Measurements from ENCODE around the gene S100P.

Gene S100P

GRCh38 chr4:6692806-6693205, 872 bp upstream of the S100P start:
- Histone ChIP-seq H3K9me3 (ENCODE audit: insufficient read depth, low read length) (no peaks in the 10 kb centered on the region), H3K4me3 (ENCODE audit: insufficient read length, low read depth) (no peak overlapping the region), H3K36me3 (ENCODE audit: insufficient read depth, insufficient read length, low read length) (no peaks in the 10 kb centered on the region), H3K9ac (ENCODE audit: insufficient read length, low read depth) (no peak overlapping the region), H3K27me3 (ENCODE audit: insufficient read depth, insufficient read length) (no peaks in the 10 kb centered on the region), H3K4me1 (ENCODE audit: insufficient read depth, insufficient read length) (peaks cover 37% of the 10 kb centered on the region)
- DNase-seq (ENCODE audit: low read depth, low spot score), result no peak
- TF ChIP-seq SUZ12 (IDR thresholded peaks at IDR 0.05; ENCODE audit: extremely low read depth, insufficient read depth, insufficient read length), result no peak
- TF ChIP-seq YY1 (IDR thresholded peaks at IDR 0.05; ENCODE audit: insufficient read depth, insufficient read length), result no peak
- no peak for TF ChIP-seq ZNF274 (IDR thresholded peaks at IDR 0.05; ENCODE audit: low read depth, low read length)

- Histone ChIP-seq H3K9ac (ENCODE audit: insufficient read length, low read depth) (no peak overlapping the region), H3K36me3 (ENCODE audit: insufficient read depth, insufficient read length, low read length) (no peaks in the 10 kb centered on the region), H3K4me1 (ENCODE audit: insufficient read depth, insufficient read length) (peaks cover 27% of the 10 kb centered on the region), H3K4me3 (ENCODE audit: insufficient read length, low read depth) (no peak overlapping the region), H3K9me3 (ENCODE audit: insufficient read depth, low read length) (no peaks in the 10 kb centered on the region), H3K27me3 (ENCODE audit: insufficient read depth, insufficient read length) (no peaks in the 10 kb centered on the region)
- DNase-seq (ENCODE audit: low read depth, low spot score), result no peak
- TF ChIP-seq SUZ12 (IDR thresholded peaks at IDR 0.05; ENCODE audit: extremely low read depth, insufficient read depth, insufficient read length) (no peak), ZNF274 (IDR thresholded peaks at IDR 0.05; ENCODE audit: low read depth, low read length) (no peak), YY1 (IDR thresholded peaks at IDR 0.05; ENCODE audit: insufficient read depth, insufficient read length) (no peak)
Measured at GRCh38 chr4:6694177-6694901, 661 bp downstream of the S100P start.

- H3K4me3 ChIP-seq (ENCODE audit: insufficient read length, low read depth), result no peak overlapping the region
- TF ChIP-seq ZNF274 (IDR thresholded peaks at IDR 0.05; ENCODE audit: low read depth, low read length) (no peak), YY1 (IDR thresholded peaks at IDR 0.05; ENCODE audit: insufficient read depth, insufficient read length) (no peak), SUZ12 (IDR thresholded peaks at IDR 0.05; ENCODE audit: extremely low read depth, insufficient read depth, insufficient read length) (no peak)
- no peaks in the 10 kb centered on the region for H3K9me3 ChIP-seq (ENCODE audit: insufficient read depth, low read length)
- H3K27me3 ChIP-seq (ENCODE audit: insufficient read depth, insufficient read length), result no peaks in the 10 kb centered on the region
- no peaks in the 10 kb centered on the region for H3K36me3 ChIP-seq (ENCODE audit: insufficient read depth, insufficient read length, low read length)
- H3K9ac ChIP-seq (ENCODE audit: insufficient read length, low read depth), result no peak overlapping the region
- DNase-seq (ENCODE audit: low read depth, low spot score), result no peak
- H3K4me1 ChIP-seq (ENCODE audit: insufficient read depth, insufficient read length), result peaks cover 22% of the 10 kb centered on the region
Measured at GRCh38 chr4:6695660-6696610, 2.3 kb downstream of the S100P start.

GRCh38 chr4:6696611-6697010, 2.9 kb downstream of the S100P start:
- no peaks in the 10 kb centered on the region for H3K36me3 ChIP-seq (ENCODE audit: insufficient read depth, insufficient read length, low read length)
- no peaks in the 10 kb centered on the region for H3K9me3 ChIP-seq (ENCODE audit: insufficient read depth, low read length)
- H3K4me3 ChIP-seq (ENCODE audit: insufficient read length, low read depth), result no peak overlapping the region
- no peak overlapping the region for H3K9ac ChIP-seq (ENCODE audit: insufficient read length, low read depth)
- TF ChIP-seq SUZ12 (IDR thresholded peaks at IDR 0.05; ENCODE audit: extremely low read depth, insufficient read depth, insufficient read length), result no peak
- TF ChIP-seq ZNF274 (IDR thresholded peaks at IDR 0.05; ENCODE audit: low read depth, low read length), result no peak
- TF ChIP-seq YY1 (IDR thresholded peaks at IDR 0.05; ENCODE audit: insufficient read depth, insufficient read length), result no peak
- peaks cover 19% of the 10 kb centered on the region for H3K4me1 ChIP-seq (ENCODE audit: insufficient read depth, insufficient read length)
- H3K27me3 ChIP-seq (ENCODE audit: insufficient read depth, insufficient read length), result no peaks in the 10 kb centered on the region
- no peak for DNase-seq (ENCODE audit: low read depth, low spot score)

DNA sequence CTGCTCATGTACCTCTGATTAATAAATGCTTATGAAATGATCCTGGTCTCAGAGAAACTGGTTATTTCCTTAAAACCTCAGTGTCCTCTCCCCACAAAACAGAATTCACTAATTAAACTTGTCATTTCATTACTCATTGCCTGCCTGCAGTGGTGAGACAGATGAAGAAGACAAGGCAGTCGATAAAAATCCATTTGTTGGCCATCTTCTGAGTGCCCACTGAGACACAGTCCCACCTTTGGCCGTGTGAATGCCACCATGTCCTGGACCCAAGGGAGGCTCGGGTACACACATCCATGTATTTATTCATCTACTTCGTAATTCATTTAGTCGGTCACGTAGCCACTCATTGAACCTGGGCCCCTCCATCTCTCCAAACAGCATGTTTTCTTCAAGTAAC, 3.5 kb downstream of the S100P start:
- TF ChIP-seq SUZ12 (IDR thresholded peaks at IDR 0.05; ENCODE audit: extremely low read depth, insufficient read depth, insufficient read length), result no peak
- no peak for TF ChIP-seq ZNF274 (IDR thresholded peaks at IDR 0.05; ENCODE audit: low read depth, low read length)
- TF ChIP-seq YY1 (IDR thresholded peaks at IDR 0.05; ENCODE audit: insufficient read depth, insufficient read length), result no peak
- Histone ChIP-seq H3K27me3 (ENCODE audit: insufficient read depth, insufficient read length) (no peaks in the 10 kb centered on the region), H3K36me3 (ENCODE audit: insufficient read depth, insufficient read length, low read length) (no peaks in the 10 kb centered on the region), H3K9me3 (ENCODE audit: insufficient read depth, low read length) (no peaks in the 10 kb centered on the region), H3K9ac (ENCODE audit: insufficient read length, low read depth) (no peak overlapping the region), H3K4me3 (ENCODE audit: insufficient read length, low read depth) (no peak overlapping the region), H3K4me1 (ENCODE audit: insufficient read depth, insufficient read length) (peaks cover 19% of the 10 kb centered on the region)
- DNase-seq (ENCODE audit: low read depth, low spot score), result no peak

- Histone ChIP-seq H3K27me3 (ENCODE audit: insufficient read depth, insufficient read length) (no peaks in the 10 kb centered on the region), H3K4me3 (ENCODE audit: insufficient read length, low read depth) (no peak overlapping the region), H3K4me1 (ENCODE audit: insufficient read depth, insufficient read length) (peaks cover 6% of the 10 kb centered on the region), H3K9me3 (ENCODE audit: insufficient read depth, low read length) (peaks cover 15% of the 10 kb centered on the region), H3K9ac (ENCODE audit: insufficient read length, low read depth) (no peak overlapping the region), H3K36me3 (ENCODE audit: insufficient read depth, insufficient read length, low read length) (peaks cover 10% of the 10 kb centered on the region)
- TF ChIP-seq YY1 (IDR thresholded peaks at IDR 0.05; ENCODE audit: insufficient read depth, insufficient read length) (no peak), ZNF274 (IDR thresholded peaks at IDR 0.05; ENCODE audit: low read depth, low read length) (no peak), SUZ12 (IDR thresholded peaks at IDR 0.05; ENCODE audit: extremely low read depth, insufficient read depth, insufficient read length) (no peak)
- no peak for DNase-seq (ENCODE audit: low read depth, low spot score)
Measured at GRCh38 chr4:6699388-6699787, 5.7 kb downstream of the S100P start.

DNA sequence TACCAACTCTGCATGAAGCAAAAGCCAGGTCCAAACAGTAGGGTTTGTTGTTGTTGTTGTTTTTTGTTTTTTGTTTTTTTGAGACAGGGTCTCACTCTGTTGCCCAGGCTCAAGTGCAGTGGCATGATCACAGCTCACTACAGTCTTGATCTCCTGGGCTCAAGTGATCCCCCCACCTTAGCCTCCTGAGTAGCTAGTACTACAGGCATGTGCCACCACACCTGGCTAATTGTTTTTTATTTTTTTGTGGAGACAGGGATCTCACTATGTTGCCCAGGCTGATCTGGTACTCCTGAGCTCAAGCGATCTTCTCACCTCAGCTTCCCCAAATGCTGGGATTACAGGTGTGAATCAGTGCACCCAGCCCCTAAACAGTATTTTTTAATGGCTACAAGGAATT, 6.2 kb downstream of the S100P start:
- no peak for DNase-seq (ENCODE audit: low read depth, low spot score)
- TF ChIP-seq YY1 (IDR thresholded peaks at IDR 0.05; ENCODE audit: insufficient read depth, insufficient read length) (no peak), SUZ12 (IDR thresholded peaks at IDR 0.05; ENCODE audit: extremely low read depth, insufficient read depth, insufficient read length) (no peak), ZNF274 (IDR thresholded peaks at IDR 0.05; ENCODE audit: low read depth, low read length) (no peak)

More for the DNA sequence above, 6.2 kb downstream of the S100P start:
- peaks cover 15% of the 10 kb centered on the region for H3K9me3 ChIP-seq (ENCODE audit: insufficient read depth, low read length)
- no peak overlapping the region for H3K9ac ChIP-seq (ENCODE audit: insufficient read length, low read depth)
- H3K4me3 ChIP-seq (ENCODE audit: insufficient read length, low read depth), result no peak overlapping the region
- H3K27me3 ChIP-seq (ENCODE audit: insufficient read depth, insufficient read length), result no peaks in the 10 kb centered on the region
- peaks cover 10% of the 10 kb centered on the region for H3K36me3 ChIP-seq (ENCODE audit: insufficient read depth, insufficient read length, low read length)
- peaks cover 3% of the 10 kb centered on the region for H3K4me1 ChIP-seq (ENCODE audit: insufficient read depth, insufficient read length)

All from NT2/D1 (cell line).